Ramos (cell line): ENCODE measurements around the gene ST7.

Source experiments
- in situ Hi-C: fragments of 300-500 bp; cut with MboI; formaldehyde crosslinking; loops from one replicate; pipeline ENCODE4 v1.14.3; 2022; ENCODE audit warnings: low sequenced_read_pairs; ENCODE audit not compliant: unreplicated experiment

The ST7 gene

GRCh38 chr7:117047496-117047895, 94.2 kb downstream of the ST7 start:
- in situ Hi-C loops = no loop called here

GRCh38 chr7:117048114-117048866, 95.0 kb downstream of the ST7 start:
- in situ Hi-C loops = no loop called here

GRCh38 chr7:117048882-117049281, 95.6 kb downstream of the ST7 start:
- in situ Hi-C loops = no loop called here

DNA sequence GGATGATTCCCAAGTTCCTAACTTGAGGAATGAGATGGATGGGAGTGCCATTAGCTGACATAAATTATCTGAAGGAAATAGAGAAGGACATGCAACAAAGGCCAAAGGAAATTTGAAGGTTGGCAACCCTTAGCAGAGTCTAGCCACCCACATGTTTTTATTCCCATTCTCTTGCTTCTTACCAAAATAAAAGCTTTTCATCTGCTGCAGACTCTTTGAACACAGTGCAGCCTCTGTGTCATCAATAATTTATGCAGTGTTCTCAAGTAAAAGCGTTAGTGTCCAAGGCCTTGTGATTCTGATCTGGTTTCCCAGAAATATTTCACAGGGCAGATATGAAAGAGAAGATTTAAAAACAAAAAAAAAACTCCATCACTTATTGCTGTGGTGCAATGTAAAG, 98.5 kb downstream of the ST7 start:
- in situ Hi-C loops = no loop called here

- in situ Hi-C loops = no loop called here
Measured at GRCh38 chr7:117053432-117053831, 100.1 kb downstream of the ST7 start.

DNA sequence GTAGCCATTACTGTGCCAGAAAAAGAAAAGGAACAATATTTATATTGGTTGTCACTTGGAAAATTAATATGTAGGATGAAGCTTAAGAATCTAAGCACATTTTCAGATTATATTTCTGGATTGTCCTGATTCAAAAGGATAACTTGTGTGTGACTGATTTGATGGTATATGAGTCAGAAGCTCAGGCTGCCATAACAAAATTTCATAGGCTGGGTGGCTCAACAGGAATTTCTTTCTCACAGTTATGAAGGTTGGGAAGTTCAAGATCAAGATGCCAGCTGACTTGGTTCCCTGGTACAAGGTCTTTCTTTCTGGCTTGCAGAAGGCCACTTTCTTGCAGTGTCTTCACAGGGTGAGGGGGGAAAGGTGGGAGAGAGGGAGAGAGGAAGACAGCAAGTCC, 108.5 kb downstream of the ST7 start:
- in situ Hi-C loops = no loop called here

GRCh38 chr7:117062300-117062699, 109.0 kb downstream of the ST7 start:
- in situ Hi-C loops = no loop called here

DNA sequence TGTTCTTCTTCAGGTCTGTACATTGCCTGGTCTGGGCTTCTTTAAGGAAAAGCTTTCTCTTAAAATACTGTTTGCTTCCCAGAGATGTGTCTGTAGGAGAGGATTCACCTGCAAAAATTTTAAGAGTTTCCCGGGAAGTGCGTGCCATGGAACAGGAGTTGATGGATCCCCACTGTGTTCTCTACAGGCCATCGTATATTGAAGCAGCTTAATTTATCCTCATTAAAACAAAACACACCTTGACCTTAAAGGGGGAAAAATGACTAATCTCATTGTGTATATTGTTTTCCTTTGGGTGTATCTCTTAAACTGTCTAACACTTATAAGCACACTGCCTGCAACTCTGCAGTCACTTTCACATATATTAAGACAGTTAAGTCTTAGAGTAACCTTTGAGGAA, 111.4 kb downstream of the ST7 start:
- in situ Hi-C loops = no loop called here

DNA sequence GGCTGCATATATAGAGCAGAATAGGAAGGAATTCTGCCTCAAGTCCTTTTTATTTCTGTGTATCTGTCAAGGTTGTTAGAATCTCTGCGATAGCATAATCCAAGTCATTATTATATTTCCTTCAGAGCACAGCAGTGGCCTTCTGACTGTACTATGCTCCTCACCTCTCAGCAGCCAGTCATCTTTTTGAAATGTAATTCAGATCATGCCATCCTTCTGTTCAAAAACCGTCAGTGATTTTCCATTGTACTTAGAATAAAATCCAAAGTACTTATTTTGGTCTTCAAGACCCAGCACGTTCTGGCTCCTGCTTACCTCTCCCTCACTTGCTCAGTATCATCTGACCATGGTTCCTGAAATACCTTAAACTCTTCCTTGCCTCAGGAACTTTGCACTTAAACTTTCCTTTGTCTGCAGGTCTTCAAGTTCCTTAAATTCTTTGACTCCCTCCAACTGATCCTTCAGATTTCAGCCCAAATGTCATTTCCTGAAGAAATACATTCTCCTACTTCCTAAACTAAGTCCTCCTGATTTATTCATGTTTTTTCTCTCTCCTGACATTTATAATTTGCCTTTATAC, 112.4 kb downstream of the ST7 start:
- in situ Hi-C loops = no loop called here

- in situ Hi-C loops = no loop called here
Measured at GRCh38 chr7:117066668-117067067, 113.4 kb downstream of the ST7 start.

GRCh38 chr7:117067340-117067739, 114.0 kb downstream of the ST7 start:
- in situ Hi-C loops = no loop called here

DNA sequence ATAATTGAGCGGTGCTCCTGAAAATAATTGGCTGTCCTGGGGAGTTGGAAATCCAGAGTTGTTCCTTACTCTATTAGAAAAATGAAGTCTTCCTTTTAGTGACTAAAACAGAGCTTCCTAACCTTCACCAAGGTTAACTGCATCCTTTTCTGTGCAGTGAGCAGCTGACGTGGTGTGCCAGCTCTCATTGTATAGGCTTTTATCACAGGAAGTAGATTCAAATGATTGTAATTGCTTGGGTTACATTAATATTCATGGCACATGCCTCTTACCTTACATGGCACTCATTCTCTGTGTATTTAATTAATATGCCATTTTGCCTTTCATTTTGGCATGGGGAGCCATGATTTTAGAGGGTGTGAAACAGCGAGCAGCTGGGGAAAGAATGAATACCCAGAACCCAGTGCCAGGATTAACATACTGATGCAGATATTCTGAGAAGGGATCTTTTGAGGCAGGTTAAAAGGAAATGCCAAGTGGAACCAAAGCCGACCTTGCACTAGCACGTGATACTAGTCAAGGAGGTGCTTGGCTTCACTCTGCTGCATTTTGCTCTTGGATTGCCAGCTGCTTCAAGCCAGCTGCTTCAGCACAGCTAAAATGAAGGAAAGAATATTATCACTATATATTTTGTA, 115.3 kb downstream of the ST7 start:
- in situ Hi-C loops = no loop called here

GRCh38 chr7:117069379-117069778, 116.1 kb downstream of the ST7 start:
- in situ Hi-C loops = no loop called here

DNA sequence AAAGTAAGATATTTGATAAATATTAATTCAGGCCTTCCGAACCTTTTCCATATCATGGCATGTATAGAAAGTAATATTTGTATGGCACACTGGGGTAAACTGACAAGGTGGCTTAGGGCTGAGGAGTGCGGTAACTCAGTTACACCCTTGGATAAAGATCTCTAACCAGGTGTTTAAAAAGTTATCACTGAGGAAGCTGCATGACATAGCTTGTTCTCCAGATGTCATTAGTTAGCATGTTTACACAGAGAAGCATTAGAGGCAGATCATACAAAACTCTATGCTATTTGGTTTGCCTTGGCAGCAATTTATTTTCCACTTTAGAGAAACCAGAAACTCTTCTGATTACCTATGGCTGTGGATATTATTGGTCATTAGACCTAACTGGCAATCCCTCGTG, 118.2 kb downstream of the ST7 start:
- in situ Hi-C loops = no loop called here

DNA sequence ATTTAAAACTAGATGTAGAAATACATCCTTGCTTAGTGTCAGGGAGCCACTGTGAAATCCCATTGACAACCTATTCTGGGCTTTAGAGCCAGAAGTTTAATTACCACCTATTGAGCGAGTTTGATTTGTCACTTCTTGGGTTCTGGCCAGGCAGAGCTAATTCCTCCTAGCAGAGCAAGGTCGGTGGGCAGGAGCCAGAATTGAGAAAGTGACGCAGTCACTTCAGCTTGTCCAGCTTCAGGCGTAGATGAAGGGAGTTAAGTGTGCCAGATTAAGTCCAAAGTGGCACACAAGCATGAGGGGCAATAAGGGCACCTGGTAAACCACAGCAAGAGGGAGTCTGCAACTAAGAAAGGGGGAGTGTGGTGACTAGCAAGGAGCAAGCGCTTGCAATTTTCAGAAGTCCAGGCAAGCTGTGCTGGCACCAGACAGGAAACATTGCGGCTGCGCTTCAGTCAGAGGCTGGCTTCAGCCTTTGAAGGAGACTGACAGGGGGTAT, 119.4 kb downstream of the ST7 start:
- in situ Hi-C loops = no loop called here

GRCh38 chr7:117074378-117074777, 121.1 kb downstream of the ST7 start:
- in situ Hi-C loops = no loop called here

GRCh38 chr7:117075934-117076333, 122.6 kb downstream of the ST7 start:
- in situ Hi-C loops = no loop called here

DNA sequence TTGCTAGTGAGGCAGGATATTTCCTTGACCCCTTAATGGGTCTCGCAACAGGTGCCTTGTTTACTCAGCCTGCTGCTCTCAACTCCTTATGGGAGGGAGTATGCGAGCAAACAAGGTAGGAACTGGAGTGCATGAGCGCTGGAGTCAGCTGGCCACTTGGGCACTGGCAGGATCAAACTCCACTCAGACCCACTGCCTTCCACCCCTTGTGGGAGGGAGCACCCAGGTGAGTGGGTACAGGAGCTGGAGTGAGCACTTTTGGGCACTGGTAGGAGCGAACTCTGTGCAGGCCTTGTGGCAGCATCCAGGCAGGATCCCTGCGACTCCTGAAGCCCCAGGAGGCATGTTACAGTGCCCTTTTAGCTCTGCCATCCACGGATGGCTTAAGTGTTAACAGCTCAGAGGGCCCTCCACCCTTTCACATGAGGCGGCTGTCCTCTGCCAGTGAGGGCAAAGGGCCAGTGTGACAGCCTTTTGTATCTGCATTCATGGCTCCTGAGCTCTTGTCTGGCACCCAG, 123.2 kb downstream of the ST7 start:
- in situ Hi-C loops = no loop called here

DNA sequence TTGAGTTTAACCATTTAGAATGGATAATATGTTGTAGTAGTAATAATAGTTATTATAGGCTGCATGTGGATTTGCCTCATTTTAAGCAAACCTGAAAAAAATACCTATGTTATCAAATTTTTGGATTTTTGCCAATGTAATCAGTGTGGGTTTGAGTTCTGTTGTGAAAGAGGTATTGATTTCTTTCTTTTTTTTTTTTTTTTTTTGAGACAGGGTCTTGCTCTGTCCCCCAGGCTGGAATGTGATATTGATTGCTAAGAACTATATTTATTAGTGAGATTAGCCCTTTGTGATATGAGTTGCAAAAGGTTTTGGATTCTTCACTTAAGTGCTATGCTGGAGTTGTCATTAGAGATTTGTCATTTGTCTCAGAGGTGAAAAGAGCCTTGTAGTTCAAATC, 124.4 kb downstream of the ST7 start:
- in situ Hi-C loops = no loop called here

DNA sequence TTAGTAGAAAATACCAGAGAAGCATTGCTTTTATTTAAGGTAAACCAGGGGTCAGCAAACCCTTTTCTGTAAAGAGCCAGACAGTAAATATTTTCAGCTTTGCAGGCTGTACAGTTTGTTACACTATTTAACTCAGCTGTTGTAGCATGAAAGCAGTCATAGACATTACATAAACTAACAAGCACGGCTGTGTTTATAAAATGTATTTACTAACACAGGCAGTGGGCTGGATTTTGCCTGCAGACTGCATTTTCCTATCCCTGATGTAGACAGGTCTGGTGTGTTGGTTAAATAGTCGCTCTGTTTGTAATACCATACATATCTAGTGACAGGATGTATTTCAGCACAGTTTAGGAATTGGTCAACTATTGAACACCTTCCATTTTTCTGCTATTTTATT, 129.3 kb downstream of the ST7 start:
- in situ Hi-C loops = no loop called here

GRCh38 chr7:117083648-117084047, 130.3 kb downstream of the ST7 start:
- in situ Hi-C loops = no loop called here
